ENCODE measurements around the gene SYCE3. TPM values are rescaled to one million over a fixed set of nuclear protein-coding genes. Genes with fewer than 3 reads are reported as not detected.

Gene SYCE3
- total and polyA plus RNA-seq, 9 donors: not detected

DNA sequence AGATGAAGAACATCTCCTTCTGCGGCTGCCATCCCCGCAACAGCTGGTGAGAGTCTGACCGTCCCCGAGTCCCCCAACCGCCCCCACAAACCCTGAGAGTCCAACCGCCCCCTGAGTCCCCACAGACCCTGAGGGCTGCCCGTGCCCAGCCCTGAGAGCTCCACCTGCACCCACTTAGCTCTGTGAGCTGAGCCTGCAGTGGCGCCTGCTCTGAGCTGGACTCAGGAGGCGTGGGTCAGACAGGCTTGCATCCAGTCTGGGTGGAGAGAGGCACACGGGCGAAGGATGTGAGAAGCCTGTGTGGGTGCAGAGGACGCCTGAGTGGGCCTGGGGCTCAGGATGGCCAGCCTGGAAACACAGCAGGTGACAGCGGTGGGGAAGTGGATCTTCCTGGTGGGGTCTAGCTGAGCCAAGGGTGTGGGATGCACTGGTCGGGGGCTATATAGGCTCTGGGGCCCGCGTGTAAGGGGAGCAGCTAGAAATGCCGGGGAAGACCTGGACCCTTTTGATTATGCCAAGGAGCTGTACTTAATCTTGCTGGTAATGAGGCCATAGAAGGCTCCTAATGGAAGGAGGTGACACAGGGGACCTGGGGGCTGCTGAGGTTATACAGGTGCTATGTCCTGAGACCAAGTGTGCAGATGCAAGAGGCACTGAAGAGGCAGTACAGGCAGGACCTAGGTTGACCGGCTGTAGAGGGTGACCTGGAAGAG, 44.4 kb upstream of the SYCE3 start:
- intact Hi-C loops (cut with DNase I): no loop called here
- TF ChIP-seq POLR2A (IDR thresholded peaks at IDR 0.05) (no peak), EP300 (IDR thresholded peaks at IDR 0.05) (no peak)
- TF ChIP-seq, protein P1, sequence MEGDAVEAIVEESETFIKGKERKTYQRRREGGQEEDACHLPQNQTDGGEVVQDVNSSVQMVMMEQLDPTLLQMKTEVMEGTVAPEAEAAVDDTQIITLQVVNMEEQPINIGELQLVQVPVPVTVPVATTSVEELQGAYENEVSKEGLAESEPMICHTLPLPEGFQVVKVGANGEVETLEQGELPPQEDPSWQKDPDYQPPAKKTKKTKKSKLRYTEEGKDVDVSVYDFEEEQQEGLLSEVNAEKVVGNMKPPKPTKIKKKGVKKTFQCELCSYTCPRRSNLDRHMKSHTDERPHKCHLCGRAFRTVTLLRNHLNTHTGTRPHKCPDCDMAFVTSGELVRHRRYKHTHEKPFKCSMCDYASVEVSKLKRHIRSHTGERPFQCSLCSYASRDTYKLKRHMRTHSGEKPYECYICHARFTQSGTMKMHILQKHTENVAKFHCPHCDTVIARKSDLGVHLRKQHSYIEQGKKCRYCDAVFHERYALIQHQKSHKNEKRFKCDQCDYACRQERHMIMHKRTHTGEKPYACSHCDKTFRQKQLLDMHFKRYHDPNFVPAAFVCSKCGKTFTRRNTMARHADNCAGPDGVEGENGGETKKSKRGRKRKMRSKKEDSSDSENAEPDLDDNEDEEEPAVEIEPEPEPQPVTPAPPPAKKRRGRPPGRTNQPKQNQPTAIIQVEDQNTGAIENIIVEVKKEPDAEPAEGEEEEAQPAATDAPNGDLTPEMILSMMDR (IDR thresholded peaks at IDR 0.05): no peak
- Histone ChIP-seq H3K4me3 (no peak overlapping the region), H3K27ac (no peak overlapping the region), H3K27me3 (no peaks in the 10 kb centered on the region), H3K36me3 (no peaks in the 10 kb centered on the region), H3K4me1 (ENCODE audit: insufficient read depth) (no peaks in the 10 kb centered on the region), H3K9me3 (no peaks in the 10 kb centered on the region)
- no peak for DNase-seq
- 75 to 85% (median 77%) methylated on average over 17 to 18 of the region's 18 CpGs for WGBS, 3 donors

DNA sequence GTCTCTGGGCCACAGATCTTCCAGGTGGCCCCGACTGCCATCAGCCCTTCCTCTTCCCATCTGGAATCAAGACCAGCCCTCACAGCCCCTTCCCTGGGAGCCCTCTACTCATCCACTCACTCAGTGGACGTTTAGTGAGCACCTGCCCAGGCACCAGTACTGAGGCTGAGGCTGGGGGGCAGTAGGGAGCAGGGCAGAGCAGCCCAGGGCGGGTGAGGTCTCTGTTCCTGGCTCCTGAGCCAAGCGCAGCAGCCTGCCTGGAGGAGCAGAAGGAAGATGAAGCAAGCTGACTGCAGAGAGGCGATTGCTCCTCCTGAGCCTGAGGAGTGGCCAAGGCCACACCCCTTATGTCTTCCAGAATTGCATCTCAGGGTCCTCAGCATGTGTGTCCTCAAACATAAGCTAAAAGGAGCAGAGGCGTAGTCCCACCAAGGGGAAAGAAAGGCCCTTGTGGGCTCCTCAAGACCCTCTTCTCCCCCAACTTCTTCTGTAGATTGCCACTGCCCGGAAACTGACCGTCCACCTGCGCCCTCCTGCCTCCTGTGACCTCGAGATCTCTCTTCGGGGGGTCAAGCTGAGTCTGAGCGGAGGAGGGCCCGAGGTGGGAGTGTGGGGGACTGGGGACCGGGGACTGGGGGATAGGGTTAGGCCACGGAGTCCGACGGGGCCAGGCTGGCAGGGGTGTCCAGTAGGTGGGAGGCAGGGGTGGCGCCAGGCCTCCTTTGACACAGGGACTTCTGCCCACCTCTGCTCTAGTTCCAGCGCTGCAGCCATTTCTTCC, 43.6 kb upstream of the SYCE3 start:
- H3K4me3 ChIP-seq: no peak overlapping the region
- no peaks in the 10 kb centered on the region for H3K4me1 ChIP-seq (ENCODE audit: insufficient read depth)
- 76 to 82% (median 81%) methylated on average over 19 of the region's 19 CpGs for WGBS, 3 donors
- intact Hi-C loops (cut with DNase I): no loop called here
- no peaks in the 10 kb centered on the region for H3K36me3 ChIP-seq
- H3K27me3 ChIP-seq: no peaks in the 10 kb centered on the region
- H3K27ac ChIP-seq: no peak overlapping the region
- no peak for TF ChIP-seq EP300 (IDR thresholded peaks at IDR 0.05)
- H3K9me3 ChIP-seq: no peaks in the 10 kb centered on the region
- no peak for DNase-seq

DNA sequence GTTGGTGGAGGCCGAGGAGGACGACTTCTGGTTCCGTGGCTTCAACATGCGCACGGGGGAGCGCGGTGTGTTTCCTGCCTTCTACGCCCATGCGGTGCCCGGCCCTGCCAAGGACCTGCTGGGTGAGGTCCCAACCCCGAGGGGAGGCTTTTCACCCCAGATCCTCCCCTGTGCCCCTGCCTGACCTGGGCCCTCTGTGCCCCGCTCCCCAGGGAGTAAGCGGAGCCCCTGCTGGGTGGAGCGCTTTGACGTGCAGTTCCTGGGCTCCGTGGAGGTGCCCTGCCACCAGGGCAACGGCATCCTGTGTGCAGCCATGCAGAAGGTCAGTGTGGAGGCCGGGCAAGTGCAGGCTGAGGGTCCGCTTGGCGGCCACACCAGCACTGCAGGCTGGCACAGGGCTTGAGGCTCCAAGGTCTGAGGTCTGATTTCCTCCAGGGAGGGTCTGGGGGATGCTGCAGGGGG, 42.9 kb upstream of the SYCE3 start:
- TF ChIP-seq, protein P1 (IDR thresholded peaks at IDR 0.05): no peak
- no peaks in the 10 kb centered on the region for H3K9me3 ChIP-seq
- no peak overlapping the region for H3K27ac ChIP-seq
- DNase-seq: no peak
- 83 to 90% (median 89%) methylated on average over 20 of the region's 20 CpGs for WGBS, 3 donors
- H3K27me3 ChIP-seq: no peaks in the 10 kb centered on the region
- H3K4me1 ChIP-seq (ENCODE audit: insufficient read depth): no peaks in the 10 kb centered on the region
- intact Hi-C loops (cut with DNase I): no loop called here
- H3K4me3 ChIP-seq: no peak overlapping the region
- no peaks in the 10 kb centered on the region for H3K36me3 ChIP-seq

DNA sequence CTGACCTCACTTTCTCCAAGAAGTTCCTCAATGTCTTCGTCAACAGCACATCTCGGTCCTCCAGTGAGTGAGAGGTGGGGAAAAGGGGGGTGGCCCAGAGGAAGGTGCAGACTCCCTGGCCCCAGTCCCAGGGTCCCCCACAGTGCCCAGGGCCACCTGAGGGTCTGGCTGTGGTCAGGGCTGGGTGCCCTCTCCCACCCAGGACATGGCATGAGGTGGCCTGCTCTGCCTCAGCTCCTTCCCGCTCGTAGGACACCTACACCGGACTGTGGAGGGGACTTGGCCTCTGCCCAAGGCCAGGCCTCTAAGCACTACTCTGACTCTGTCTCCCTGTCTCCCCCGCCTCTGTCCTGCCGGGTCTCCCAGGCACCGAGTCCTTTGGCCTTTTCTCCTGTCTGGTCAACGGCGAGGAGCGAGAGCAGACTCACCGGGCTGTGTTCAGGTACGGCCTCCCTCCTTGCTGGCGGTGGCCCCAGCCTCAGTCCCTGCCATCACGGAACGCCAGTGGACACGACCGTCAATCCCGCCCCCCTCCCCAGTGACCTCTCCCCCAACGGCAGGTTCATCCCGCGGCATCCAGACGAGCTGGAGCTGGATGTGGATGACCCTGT, 42.4 kb upstream of the SYCE3 start:
- no peak overlapping the region for H3K27ac ChIP-seq
- TF ChIP-seq EP300 (IDR thresholded peaks at IDR 0.05): no peak
- TF ChIP-seq, protein P1 (IDR thresholded peaks at IDR 0.05): no peak
- no peak for TF ChIP-seq POLR2A (IDR thresholded peaks at IDR 0.05)
- H3K4me3 ChIP-seq: no peak overlapping the region
- 86 to 88% (median 86%) methylated on average over 23 of the region's 23 CpGs for WGBS, 3 donors
- no peaks in the 10 kb centered on the region for H3K4me1 ChIP-seq (ENCODE audit: insufficient read depth)
- no peaks in the 10 kb centered on the region for H3K9me3 ChIP-seq
- intact Hi-C loops (cut with DNase I): no loop called here
- H3K36me3 ChIP-seq: no peaks in the 10 kb centered on the region
- no peaks in the 10 kb centered on the region for H3K27me3 ChIP-seq
- DNase-seq: no peak
